ENCODE measurements around the gene CTSD. TPM values are rescaled to one million over a fixed set of nuclear protein-coding genes. Genes with fewer than 3 reads are reported as not detected.

The CTSD gene
- total and polyA plus RNA-seq, 2 experiments from 2014 or later, result 67.1 to 251 TPM

DNA sequence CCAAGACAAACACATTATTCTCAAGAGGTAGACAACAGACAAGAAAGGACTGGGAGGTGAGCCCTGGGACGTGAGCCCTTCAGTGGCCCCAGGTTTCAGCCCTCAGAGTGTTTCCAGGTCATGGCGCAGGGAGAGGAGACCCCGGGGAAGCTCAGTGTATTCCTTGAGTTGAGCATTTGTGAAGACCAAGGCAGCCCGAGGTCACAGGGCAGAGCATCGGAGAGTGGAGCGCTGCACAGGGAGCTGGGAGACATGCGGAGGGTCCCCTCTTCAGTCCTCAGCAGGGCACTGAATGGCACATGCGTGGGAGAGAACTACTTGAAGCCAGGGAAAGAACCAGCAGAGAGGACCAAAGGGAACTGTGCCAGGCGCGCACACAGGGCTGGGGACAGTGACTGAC lies 55.0 kb downstream of the CTSD start:
- H3K4me2 ChIP-seq, result no peak overlapping the region
- ATAC-seq (no peak), DNase-seq (ENCODE audit: low spot score) (no peak)
- no peaks in the 10 kb centered on the region for H3K4me1 Mint-ChIP-seq
- H3K79me2 ChIP-seq (replicated peaks; ENCODE audit: insufficient read depth), result no peaks in the 10 kb centered on the region
- H3K9me3 Mint-ChIP-seq, result peaks cover 19% of the 10 kb centered on the region
- H3F3A ChIP-seq (replicated peaks; ENCODE audit: low read depth), result no peaks in the 10 kb centered on the region
- no peak overlapping the region for H3K27ac Mint-ChIP-seq
- no peak overlapping the region for H3K27ac ChIP-seq (ENCODE audit: low read depth)
- TF ChIP-seq ZNF114 (CRISPR knock-in tag; IDR thresholded peaks at IDR 0.05) (no peak), STAT1 (IDR thresholded peaks at IDR 0.05; ENCODE audit: unreplicated experiment) (no peak)
- TF ChIP-seq, protein P1, sequence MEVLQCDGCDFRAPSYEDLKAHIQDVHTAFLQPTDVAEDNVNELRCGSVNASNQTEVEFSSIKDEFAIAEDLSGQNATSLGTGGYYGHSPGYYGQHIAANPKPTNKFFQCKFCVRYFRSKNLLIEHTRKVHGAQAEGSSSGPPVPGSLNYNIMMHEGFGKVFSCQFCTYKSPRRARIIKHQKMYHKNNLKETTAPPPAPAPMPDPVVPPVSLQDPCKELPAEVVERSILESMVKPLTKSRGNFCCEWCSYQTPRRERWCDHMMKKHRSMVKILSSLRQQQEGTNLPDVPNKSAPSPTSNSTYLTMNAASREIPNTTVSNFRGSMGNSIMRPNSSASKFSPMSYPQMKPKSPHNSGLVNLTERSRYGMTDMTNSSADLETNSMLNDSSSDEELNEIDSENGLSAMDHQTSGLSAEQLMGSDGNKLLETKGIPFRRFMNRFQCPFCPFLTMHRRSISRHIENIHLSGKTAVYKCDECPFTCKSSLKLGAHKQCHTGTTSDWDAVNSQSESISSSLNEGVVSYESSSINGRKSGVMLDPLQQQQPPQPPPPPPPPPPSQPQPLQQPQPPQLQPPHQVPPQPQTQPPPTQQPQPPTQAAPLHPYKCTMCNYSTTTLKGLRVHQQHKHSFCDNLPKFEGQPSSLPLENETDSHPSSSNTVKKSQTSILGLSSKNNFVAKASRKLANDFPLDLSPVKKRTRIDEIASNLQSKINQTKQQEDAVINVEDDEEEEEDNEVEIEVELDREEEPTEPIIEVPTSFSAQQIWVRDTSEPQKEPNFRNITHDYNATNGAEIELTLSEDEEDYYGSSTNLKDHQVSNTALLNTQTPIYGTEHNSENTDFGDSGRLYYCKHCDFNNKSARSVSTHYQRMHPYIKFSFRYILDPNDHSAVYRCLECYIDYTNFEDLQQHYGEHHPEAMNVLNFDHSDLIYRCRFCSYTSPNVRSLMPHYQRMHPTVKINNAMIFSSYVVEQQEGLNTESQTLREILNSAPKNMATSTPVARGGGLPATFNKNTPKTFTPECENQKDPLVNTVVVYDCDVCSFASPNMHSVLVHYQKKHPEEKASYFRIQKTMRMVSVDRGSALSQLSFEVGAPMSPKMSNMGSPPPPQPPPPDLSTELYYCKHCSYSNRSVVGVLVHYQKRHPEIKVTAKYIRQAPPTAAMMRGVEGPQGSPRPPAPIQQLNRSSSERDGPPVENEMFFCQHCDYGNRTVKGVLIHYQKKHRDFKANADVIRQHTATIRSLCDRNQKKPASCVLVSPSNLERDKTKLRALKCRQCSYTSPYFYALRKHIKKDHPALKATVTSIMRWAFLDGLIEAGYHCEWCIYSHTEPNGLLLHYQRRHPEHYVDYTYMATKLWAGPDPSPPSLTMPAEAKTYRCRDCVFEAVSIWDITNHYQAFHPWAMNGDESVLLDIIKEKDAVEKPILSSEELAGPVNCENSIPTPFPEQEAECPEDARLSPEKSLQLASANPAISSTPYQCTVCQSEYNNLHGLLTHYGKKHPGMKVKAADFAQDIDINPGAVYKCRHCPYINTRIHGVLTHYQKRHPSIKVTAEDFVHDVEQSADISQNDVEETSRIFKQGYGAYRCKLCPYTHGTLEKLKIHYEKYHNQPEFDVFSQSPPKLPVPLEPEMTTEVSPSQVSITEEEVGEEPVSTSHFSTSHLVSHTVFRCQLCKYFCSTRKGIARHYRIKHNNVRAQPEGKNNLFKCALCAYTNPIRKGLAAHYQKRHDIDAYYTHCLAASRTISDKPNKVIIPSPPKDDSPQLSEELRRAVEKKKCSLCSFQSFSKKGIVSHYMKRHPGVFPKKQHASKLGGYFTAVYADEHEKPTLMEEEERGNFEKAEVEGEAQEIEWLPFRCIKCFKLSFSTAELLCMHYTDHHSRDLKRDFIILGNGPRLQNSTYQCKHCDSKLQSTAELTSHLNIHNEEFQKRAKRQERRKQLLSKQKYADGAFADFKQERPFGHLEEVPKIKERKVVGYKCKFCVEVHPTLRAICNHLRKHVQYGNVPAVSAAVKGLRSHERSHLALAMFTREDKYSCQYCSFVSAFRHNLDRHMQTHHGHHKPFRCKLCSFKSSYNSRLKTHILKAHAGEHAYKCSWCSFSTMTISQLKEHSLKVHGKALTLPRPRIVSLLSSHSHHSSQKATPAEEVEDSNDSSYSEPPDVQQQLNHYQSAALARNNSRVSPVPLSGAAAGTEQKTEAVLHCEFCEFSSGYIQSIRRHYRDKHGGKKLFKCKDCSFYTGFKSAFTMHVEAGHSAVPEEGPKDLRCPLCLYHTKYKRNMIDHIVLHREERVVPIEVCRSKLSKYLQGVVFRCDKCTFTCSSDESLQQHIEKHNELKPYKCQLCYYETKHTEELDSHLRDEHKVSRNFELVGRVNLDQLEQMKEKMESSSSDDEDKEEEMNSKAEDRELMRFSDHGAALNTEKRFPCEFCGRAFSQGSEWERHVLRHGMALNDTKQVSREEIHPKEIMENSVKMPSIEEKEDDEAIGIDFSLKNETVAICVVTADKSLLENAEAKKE (CRISPR knock-in tag; IDR thresholded peaks at IDR 0.05), result no peak
- TF ChIP-seq, protein P2, sequence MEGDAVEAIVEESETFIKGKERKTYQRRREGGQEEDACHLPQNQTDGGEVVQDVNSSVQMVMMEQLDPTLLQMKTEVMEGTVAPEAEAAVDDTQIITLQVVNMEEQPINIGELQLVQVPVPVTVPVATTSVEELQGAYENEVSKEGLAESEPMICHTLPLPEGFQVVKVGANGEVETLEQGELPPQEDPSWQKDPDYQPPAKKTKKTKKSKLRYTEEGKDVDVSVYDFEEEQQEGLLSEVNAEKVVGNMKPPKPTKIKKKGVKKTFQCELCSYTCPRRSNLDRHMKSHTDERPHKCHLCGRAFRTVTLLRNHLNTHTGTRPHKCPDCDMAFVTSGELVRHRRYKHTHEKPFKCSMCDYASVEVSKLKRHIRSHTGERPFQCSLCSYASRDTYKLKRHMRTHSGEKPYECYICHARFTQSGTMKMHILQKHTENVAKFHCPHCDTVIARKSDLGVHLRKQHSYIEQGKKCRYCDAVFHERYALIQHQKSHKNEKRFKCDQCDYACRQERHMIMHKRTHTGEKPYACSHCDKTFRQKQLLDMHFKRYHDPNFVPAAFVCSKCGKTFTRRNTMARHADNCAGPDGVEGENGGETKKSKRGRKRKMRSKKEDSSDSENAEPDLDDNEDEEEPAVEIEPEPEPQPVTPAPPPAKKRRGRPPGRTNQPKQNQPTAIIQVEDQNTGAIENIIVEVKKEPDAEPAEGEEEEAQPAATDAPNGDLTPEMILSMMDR (conservative IDR thresholded peaks at IDR 0.05; ENCODE audit: low read depth in 2 of 2), result no peak
- TF ChIP-seq, protein P3, sequence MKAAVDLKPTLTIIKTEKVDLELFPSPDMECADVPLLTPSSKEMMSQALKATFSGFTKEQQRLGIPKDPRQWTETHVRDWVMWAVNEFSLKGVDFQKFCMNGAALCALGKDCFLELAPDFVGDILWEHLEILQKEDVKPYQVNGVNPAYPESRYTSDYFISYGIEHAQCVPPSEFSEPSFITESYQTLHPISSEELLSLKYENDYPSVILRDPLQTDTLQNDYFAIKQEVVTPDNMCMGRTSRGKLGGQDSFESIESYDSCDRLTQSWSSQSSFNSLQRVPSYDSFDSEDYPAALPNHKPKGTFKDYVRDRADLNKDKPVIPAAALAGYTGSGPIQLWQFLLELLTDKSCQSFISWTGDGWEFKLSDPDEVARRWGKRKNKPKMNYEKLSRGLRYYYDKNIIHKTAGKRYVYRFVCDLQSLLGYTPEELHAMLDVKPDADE (IDR thresholded peaks at IDR 0.05), result no peak
- H3K9me2 ChIP-seq (ENCODE audit: insufficient read depth), result no peaks in the 10 kb centered on the region
- H2AFZ ChIP-seq, result no peak overlapping the region
- no peaks in the 10 kb centered on the region for H3K27me3 ChIP-seq (ENCODE audit: insufficient read depth)
- no peaks in the 10 kb centered on the region for H3K36me3 ChIP-seq (ENCODE audit: insufficient read depth)
- H3K4me1 ChIP-seq (ENCODE audit: insufficient read depth), result no peaks in the 10 kb centered on the region
- H3K4me3 ChIP-seq, result no peak overlapping the region
- H4K20me1 ChIP-seq (replicated peaks; ENCODE audit: insufficient read depth), result no peaks in the 10 kb centered on the region
- H3K27me3 Mint-ChIP-seq (ENCODE audit: insufficient read depth, low read depth, poor library complexity), result peaks cover 6% of the 10 kb centered on the region
- H3K4me3 Mint-ChIP-seq, result no peak overlapping the region
- peaks cover 3% of the 10 kb centered on the region; the same call in 1 of the 3 replicates for H3K36me3 Mint-ChIP-seq (ENCODE audit: low read depth)

Measured in GM23338 (cell line).